ENCODE results near the gene TMEM117. TPM values are rescaled to one million over a fixed set of nuclear protein-coding genes. Genes with fewer than 3 reads are reported as not detected.

TMEM117 gene
- total and polyA plus RNA-seq, 10 of the 15 experiments (the other 5 are each of a cell fraction or from before 2014, with no cell fraction given), result 3.1 to 8.2 (median 6.1) TPM

DNA sequence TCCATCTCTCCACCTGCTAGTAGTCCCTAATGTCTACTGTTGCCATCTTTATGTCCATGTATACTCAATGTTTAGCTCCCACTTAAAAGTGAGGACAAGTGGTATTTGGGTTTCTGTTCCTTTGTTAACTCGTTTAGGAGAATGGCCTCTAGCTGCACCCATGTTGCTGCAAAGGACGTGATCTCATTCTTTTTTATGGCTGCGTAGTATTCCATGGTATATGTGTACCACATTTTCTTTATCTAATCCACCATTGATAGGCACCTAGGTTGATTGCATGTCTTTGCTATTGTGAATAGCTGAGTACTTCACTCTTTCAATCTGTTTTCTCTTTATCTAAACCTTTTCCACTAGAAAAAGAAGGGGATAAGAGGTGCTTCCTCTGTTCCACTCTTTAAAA lies 130.0 kb downstream of the TMEM117 start:
- RAD21 ChIA-PET (ENCODE audit: unreplicated experiment), result no interaction called here
- in situ Hi-C loops (cut with MboI), result no loop called here
- ATAC-seq, result no peak
- no peak for DNase-seq (ENCODE audit: low read depth, low spot score)
- Histone ChIP-seq H3K4me2 (ENCODE audit: control insufficient read depth, insufficient read depth) (no peak overlapping the region), H3K4me1 (ENCODE audit: control insufficient read depth, insufficient read depth, low read length) (no peaks in the 10 kb centered on the region), H3K9me3 (replicated peaks; ENCODE audit: control insufficient read depth, insufficient read depth, low read length) (no peaks in the 10 kb centered on the region; the same call in 2 of the 3 replicates), H2AFZ (ENCODE audit: control insufficient read depth, low read depth, low read length) (no peak overlapping the region), H3K4me3 (no peak overlapping the region), H3K9ac (ENCODE audit: control insufficient read depth, insufficient read depth, low read length) (no peak overlapping the region), H3K36me3 (ENCODE audit: control insufficient read depth in 2 of 2, insufficient read depth in 2 of 2, low read length in 1 of 2) (no peaks in the 10 kb centered on the region), H4K20me1 (ENCODE audit: control insufficient read depth, insufficient read depth) (no peaks in the 10 kb centered on the region), H3K27ac (ENCODE audit: control insufficient read depth, insufficient read depth) (no peak overlapping the region), H3K27me3 (replicated peaks in 1 of 2; ENCODE audit: control insufficient read depth in 2 of 2, insufficient read depth in 2 of 2, low read length in 1 of 2) (no peaks in the 10 kb centered on the region), H3K79me2 (ENCODE audit: control insufficient read depth, insufficient read depth, low read length) (no peaks in the 10 kb centered on the region)
- no TSS peak for BruUV-seq (replicated peaks)
- POLR2A ChIA-PET, result no interaction called here
- 67% methylated on average over 3 of the region's 3 CpGs for WGBS (ENCODE audit: insufficient coverage, insufficient replicate concordance, low lambda C conversion rate, missing lambda C conversion rate)
- FAIRE-seq, result no peak
- SMC1A ChIA-PET (ENCODE audit: uncharacterized antibody, unreplicated experiment), result no interaction called here
- CTCF ChIA-PET, result interaction anchor here (0.8 to 1.0 kb wide), 2 partner anchors 34 to 965 kb away, joined by 3 to 4 read pairs; no protein-coding TSS in a partner anchor
- intact Hi-C loops (cut with micrococcal nuclease; ENCODE audit: unreplicated experiment), result no loop called here
- no peak for TF ChIP-seq ZNF622 (IDR thresholded peaks at IDR 0.05)
- no peak for TF ChIP-seq NR2C1 (IDR thresholded peaks at IDR 0.05)
- no peak for TF ChIP-seq TAF1 (IDR thresholded peaks at IDR 0.05; ENCODE audit: borderline replicate concordance, low read depth, low read length)
- no peak for TF ChIP-seq PML (IDR thresholded peaks at IDR 0.05; ENCODE audit: low read length)
- TF ChIP-seq GABPA (IDR thresholded peaks at IDR 0.05; ENCODE audit: low read depth), result no peak
- TF ChIP-seq, protein P1, sequence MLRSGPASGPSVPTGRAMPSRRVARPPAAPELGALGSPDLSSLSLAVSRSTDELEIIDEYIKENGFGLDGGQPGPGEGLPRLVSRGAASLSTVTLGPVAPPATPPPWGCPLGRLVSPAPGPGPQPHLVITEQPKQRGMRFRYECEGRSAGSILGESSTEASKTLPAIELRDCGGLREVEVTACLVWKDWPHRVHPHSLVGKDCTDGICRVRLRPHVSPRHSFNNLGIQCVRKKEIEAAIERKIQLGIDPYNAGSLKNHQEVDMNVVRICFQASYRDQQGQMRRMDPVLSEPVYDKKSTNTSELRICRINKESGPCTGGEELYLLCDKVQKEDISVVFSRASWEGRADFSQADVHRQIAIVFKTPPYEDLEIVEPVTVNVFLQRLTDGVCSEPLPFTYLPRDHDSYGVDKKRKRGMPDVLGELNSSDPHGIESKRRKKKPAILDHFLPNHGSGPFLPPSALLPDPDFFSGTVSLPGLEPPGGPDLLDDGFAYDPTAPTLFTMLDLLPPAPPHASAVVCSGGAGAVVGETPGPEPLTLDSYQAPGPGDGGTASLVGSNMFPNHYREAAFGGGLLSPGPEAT (IDR thresholded peaks at IDR 0.05; ENCODE audit: low read depth), result no peak
- no peak for TF ChIP-seq TARDBP (IDR thresholded peaks at IDR 0.05; ENCODE audit: borderline replicate concordance)
- no peak for TF ChIP-seq PRDM15 (CRISPR knock-in tag; IDR thresholded peaks at IDR 0.05)
- TF ChIP-seq SUPT20H (IDR thresholded peaks at IDR 0.05; ENCODE audit: borderline replicate concordance, control insufficient read depth, low read depth, low read length), result no peak
- no peak for TF ChIP-seq MYC (IDR thresholded peaks at IDR 0.05; ENCODE audit: insufficient read depth, insufficient read length, insufficient replicate concordance, low read length, severe bottlenecking)
- TF ChIP-seq ZNF207 (IDR thresholded peaks at IDR 0.05; ENCODE audit: borderline replicate concordance), result no peak
- TF ChIP-seq, protein P2, sequence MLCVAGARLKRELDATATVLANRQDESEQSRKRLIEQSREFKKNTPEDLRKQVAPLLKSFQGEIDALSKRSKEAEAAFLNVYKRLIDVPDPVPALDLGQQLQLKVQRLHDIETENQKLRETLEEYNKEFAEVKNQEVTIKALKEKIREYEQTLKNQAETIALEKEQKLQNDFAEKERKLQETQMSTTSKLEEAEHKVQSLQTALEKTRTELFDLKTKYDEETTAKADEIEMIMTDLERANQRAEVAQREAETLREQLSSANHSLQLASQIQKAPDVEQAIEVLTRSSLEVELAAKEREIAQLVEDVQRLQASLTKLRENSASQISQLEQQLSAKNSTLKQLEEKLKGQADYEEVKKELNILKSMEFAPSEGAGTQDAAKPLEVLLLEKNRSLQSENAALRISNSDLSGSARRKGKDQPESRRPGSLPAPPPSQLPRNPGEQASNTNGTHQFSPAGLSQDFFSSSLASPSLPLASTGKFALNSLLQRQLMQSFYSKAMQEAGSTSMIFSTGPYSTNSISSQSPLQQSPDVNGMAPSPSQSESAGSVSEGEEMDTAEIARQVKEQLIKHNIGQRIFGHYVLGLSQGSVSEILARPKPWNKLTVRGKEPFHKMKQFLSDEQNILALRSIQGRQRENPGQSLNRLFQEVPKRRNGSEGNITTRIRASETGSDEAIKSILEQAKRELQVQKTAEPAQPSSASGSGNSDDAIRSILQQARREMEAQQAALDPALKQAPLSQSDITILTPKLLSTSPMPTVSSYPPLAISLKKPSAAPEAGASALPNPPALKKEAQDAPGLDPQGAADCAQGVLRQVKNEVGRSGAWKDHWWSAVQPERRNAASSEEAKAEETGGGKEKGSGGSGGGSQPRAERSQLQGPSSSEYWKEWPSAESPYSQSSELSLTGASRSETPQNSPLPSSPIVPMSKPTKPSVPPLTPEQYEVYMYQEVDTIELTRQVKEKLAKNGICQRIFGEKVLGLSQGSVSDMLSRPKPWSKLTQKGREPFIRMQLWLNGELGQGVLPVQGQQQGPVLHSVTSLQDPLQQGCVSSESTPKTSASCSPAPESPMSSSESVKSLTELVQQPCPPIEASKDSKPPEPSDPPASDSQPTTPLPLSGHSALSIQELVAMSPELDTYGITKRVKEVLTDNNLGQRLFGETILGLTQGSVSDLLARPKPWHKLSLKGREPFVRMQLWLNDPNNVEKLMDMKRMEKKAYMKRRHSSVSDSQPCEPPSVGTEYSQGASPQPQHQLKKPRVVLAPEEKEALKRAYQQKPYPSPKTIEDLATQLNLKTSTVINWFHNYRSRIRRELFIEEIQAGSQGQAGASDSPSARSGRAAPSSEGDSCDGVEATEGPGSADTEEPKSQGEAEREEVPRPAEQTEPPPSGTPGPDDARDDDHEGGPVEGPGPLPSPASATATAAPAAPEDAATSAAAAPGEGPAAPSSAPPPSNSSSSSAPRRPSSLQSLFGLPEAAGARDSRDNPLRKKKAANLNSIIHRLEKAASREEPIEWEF (IDR thresholded peaks at IDR 0.05; ENCODE audit: insufficient replicate concordance, low read depth, low read length), result no peak
- no peak for TF ChIP-seq TCF7 (IDR thresholded peaks at IDR 0.05; ENCODE audit: borderline replicate concordance)
- no peak for TF ChIP-seq RELA (IDR thresholded peaks at IDR 0.05; ENCODE audit: borderline replicate concordance, partially characterized antibody)
- no peak for TF ChIP-seq POLR2AphosphoS5 (IDR thresholded peaks at IDR 0.05; ENCODE audit: low read length)
